HepG2 (cell line): Measurements from ENCODE around the gene TCF12. TPM values are rescaled to one million over a fixed set of nuclear protein-coding genes. Genes with fewer than 3 reads are reported as not detected.

Source experiments
- ATAC-seq: fragments of 200-7000 bp; cut with Tn5 transposase; 3 replicates; pipeline ENCODE4 v1.9.1; 2020; ENCODE audit warnings: mild to moderate bottlenecking, moderate library complexity
- BruUV-seq: library from RNA; stranded (reverse); fragments of 400-500 nt; replicated peaks from 2 replicates; lab custom pipeline; 2021; lab: Mats Ljungman, UMichigan
- CTCF ChIA-PET: fragments of 300-600 bp; formaldehyde crosslinking; extraction: SDS; loops from one replicate; lab custom pipeline; 2021; ENCODE audit warnings: low total read pairs, inconsistent platforms, low intra/inter-chr PET ratio; lab: Yijun Ruan, JAX
- POLR2A ChIA-PET: fragments of 350-600 bp; sonication (Branson Sonifier 250); formaldehyde crosslinking; loops from one replicate; lab custom pipeline; 2020; ENCODE audit warnings: antibody characterized with exemption, inconsistent platforms; lab: Yijun Ruan, JAX
- DNase-seq: peaks from one replicate; pipeline ENCODE4 v3.0.0-alpha.2; 2015; ENCODE audit warnings: low spot score
- FAIRE-seq: peaks from 3 replicates; lab custom pipeline; 2011; peaks lifted over from hg19 to GRCh38; lab: Jason Lieb, UNC
- H2AFZ ChIP-seq: one replicate; pipeline ENCODE4 v1.6.1; 2011; ENCODE audit warnings: low read length, inconsistent platforms
- H3K27ac ChIP-seq: fragments of 300-600 bp; 3 replicates; pipeline ENCODE4 v1.8.0; 2011; ENCODE audit warnings: mixed run types, mild to moderate bottlenecking, mixed read lengths, low read length, inconsistent platforms; ENCODE audit not compliant: insufficient read depth; ENCODE audit errors: extremely low read length
- H3K27me3 ChIP-seq, 2 experiments: fragments of 200-600 bp in 1 of 2; 2 replicates in 1 of 2; 3 replicates in 1 of 2; pipeline versions ENCODE4 v1.6.0 to v1.8.0; 2011; ENCODE audit warnings: low read length in 2 of 2, mild to moderate bottlenecking in 2 of 2, moderate library complexity in 2 of 2, inconsistent platforms in 1 of 2; ENCODE audit not compliant: insufficient read depth in 2 of 2, control insufficient read depth in 1 of 2
- H3K36me3 ChIP-seq, 2 experiments: fragments of 200-600 bp in 1 of 2; replicated peaks in 1 of 2; 2 replicates in 1 of 2; 3 replicates in 1 of 2; pipeline versions ENCODE4 v1.5.1 to v1.8.0; 2011; ENCODE audit warnings: low read length in 2 of 2, inconsistent platforms in 1 of 2; ENCODE audit not compliant: insufficient read depth in 2 of 2, control insufficient read depth in 1 of 2
- H3K4me1 ChIP-seq: 2 replicates; pipeline ENCODE4 v1.5.1; 2012; ENCODE audit warnings: low read length, inconsistent platforms; ENCODE audit not compliant: insufficient read depth
- H3K4me2 ChIP-seq: 2 replicates; pipeline ENCODE4 v1.6.0; 2011; ENCODE audit warnings: low read depth, low read length, inconsistent platforms
- H3K4me3 ChIP-seq, 3 experiments: fragments of 200-600 bp in 1 of 3; sonication (generic), shearing (Covaris generic) in 1 of 3; replicated peaks in 1 of 3; 2 replicates each; pipeline ENCODE4 v1.5.1; 2011 to 2016; ENCODE audit warnings: low read length in 3 of 3, inconsistent platforms in 2 of 3, low read depth in 2 of 3, mild to moderate bottlenecking in 2 of 3, control low read depth in 1 of 3, mixed read lengths in 1 of 3; ENCODE audit not compliant: insufficient read depth in 1 of 3
- H3K79me2 ChIP-seq: one replicate; pipeline ENCODE4 v1.6.1; 2011; ENCODE audit warnings: low read length, inconsistent platforms; ENCODE audit not compliant: insufficient read depth
- H3K9ac ChIP-seq: 2 replicates; pipeline ENCODE4 v1.6.0; 2011; ENCODE audit warnings: mild to moderate bottlenecking, low read depth, low read length, inconsistent platforms; ENCODE audit not compliant: insufficient read depth
- H3K9me3 ChIP-seq: 2 replicates; pipeline ENCODE4 v1.5.1; 2012; ENCODE audit warnings: mild to moderate bottlenecking, low read length
- H4K20me1 ChIP-seq: 2 replicates; pipeline ENCODE4 v1.6.0; 2011; ENCODE audit warnings: inconsistent platforms, mild to moderate bottlenecking, low read length, moderate library complexity; ENCODE audit not compliant: insufficient read depth
- ARID4A ChIP-seq: sonication (generic); formaldehyde crosslinking; IDR thresholded peaks from 2 replicates; pipeline ENCODE4 v1.5.0; 2020; ENCODE audit warnings: mild to moderate bottlenecking, missing genetic modification reagents, borderline replicate concordance
- HOXA5 ChIP-seq: sonication (generic); formaldehyde crosslinking; IDR thresholded peaks from 2 replicates; pipeline ENCODE4 v1.4.0; 2020; ENCODE audit warnings: missing genetic modification reagents
- POLR2AphosphoS5 ChIP-seq: IDR thresholded peaks from 2 replicates; pipeline ENCODE4 v1.6.1; 2012; ENCODE audit warnings: low read depth, low read length
- TAF15 ChIP-seq: fragments of 200-400 bp; formaldehyde crosslinking; IDR thresholded peaks from one replicate; pipeline ENCODE4 v1.6.1; 2018; ENCODE audit warnings: mild to moderate bottlenecking, low read depth, low read length; ENCODE audit not compliant: poor library complexity, severe bottlenecking
- ZNF3 ChIP-seq: IDR thresholded peaks from 2 replicates; pipeline ENCODE4 v1.7.0; 2017; ENCODE audit warnings: inconsistent platforms
- ZNF776 ChIP-seq: sonication (generic); formaldehyde crosslinking; IDR thresholded peaks from 2 replicates; pipeline ENCODE4 v1.4.0; 2020; ENCODE audit warnings: mild to moderate bottlenecking, missing genetic modification reagents
- ZNF883 ChIP-seq: sonication (generic); formaldehyde crosslinking; IDR thresholded peaks from 2 replicates; pipeline ENCODE4 v1.5.1; 2020; ENCODE audit warnings: mild to moderate bottlenecking, missing genetic modification reagents; ENCODE audit errors: not compliant biosample characterization
- WGBS: methylation state at CpG from one replicate; pipeline ENCODE4 v1.1.6; 2017; ENCODE audit warnings: low lambda C conversion rate; 5-methylcytosine and 5-hydroxymethylcytosine counted together
- in situ Hi-C: cut with HindIII; loops from 2 replicates; pipeline ENCODE4 v1.10.0; 2017; ENCODE audit warnings: low pct_unique_long_range_greater_than_20kb; ENCODE audit not compliant: extremely low pct_ligation_motif_present
- intact Hi-C: fragments of 100-400 bp; cut with micrococcal nuclease; formaldehyde crosslinking; loops from one replicate; pipeline ENCODE4 v1.10.0; 2022; ENCODE audit not compliant: unreplicated experiment
- polyA plus RNA-seq, 8 experiments: library from polyadenylated mRNA; depleted of rRNA in 3 of 8; stranded (reverse) in 7 of 8; unstranded in 1 of 8; fragments of >200 nt; fragmentation: Illumina TruSeq in 4 of 8; extraction: Trizol in 4 of 8; gene quantifications; 2 replicates each; pipeline versions ENCODE4 v1.2.1 to v1.2.3, GENCODE V29; 2011 to 2016; ENCODE audit warnings: low read depth in 4 of 8, missing spikeins in 1 of 8, mixed read lengths in 1 of 8; ENCODE audit not compliant: insufficient read depth in 1 of 8
- total RNA-seq, 5 experiments: library from RNA; depleted of rRNA; stranded (reverse); fragments of >200 nt; fragmentation: Illumina TruSeq; extraction: Trizol; gene quantifications; 2 replicates each; pipeline ENCODE4 v1.2.3, GENCODE V29; 2016; ENCODE audit warnings: low read depth in 1 of 5

Gene TCF12
- total and polyA plus RNA-seq, 2 of the 13 experiments (the other 11 are each of a cell fraction or from before 2014, with no cell fraction given) = 48.6 to 51.1 TPM

- H2AFZ ChIP-seq = no peak overlapping the region
- H3K79me2 ChIP-seq = peaks cover 2% of the 10 kb centered on the region
- H3K27me3 ChIP-seq = no peaks in the 10 kb centered on the region
- DNase-seq (no peak), ATAC-seq (no peak), FAIRE-seq (no peak)
- BruUV-seq = no TSS peak
- intact Hi-C loops (loop anchor here (10.0 kb wide), 1 partner anchor 721 kb away; no protein-coding TSS in a partner anchor), in situ Hi-C loops (loop anchor here (10.0 kb wide), 1 partner anchor 59 kb away; no protein-coding TSS in a partner anchor)
- H3K27ac ChIP-seq = no peak overlapping the region
- no peak overlapping the region for H3K9ac ChIP-seq
- ChIA-PET CTCF (no interaction called here), POLR2A (no interaction called here)
- no peaks in the 10 kb centered on the region for H3K9me3 ChIP-seq
- no peaks in the 10 kb centered on the region for H4K20me1 ChIP-seq
- peaks cover 20% of the 10 kb centered on the region for H3K4me1 ChIP-seq
- 98% methylated on average over 3 of the region's 3 CpGs for whole genome bisulfite sequencing
- H3K4me3 ChIP-seq = no peak overlapping the region
- TF ChIP-seq ZNF3 (CRISPR knock-in tag) = no peak
- no peak for TF ChIP-seq ZNF776
- TF ChIP-seq TAF15 = no peak
- TF ChIP-seq ZNF883 (CRISPR knock-in tag) = no peak
- no peak for TF ChIP-seq ARID4A
- no peak for TF ChIP-seq HOXA5 (CRISPR knock-in tag)
- no peak for TF ChIP-seq POLR2AphosphoS5
- TF ChIP-seq, all 625 proteins: peak for 0
- Histone ChIP-seq H3K4me2 (no peak overlapping the region), H3K36me3 (peaks cover 0 to 1% of the 10 kb centered on the region in 2 experiments; a peak in 2 of 5 replicates)
Measured at GRCh38 chr15:57215881-57216280, 297.4 kb downstream of the TCF12 start.
